Endothelial cell of umbilical vein (primary cell): ENCODE measurements around the gene ANKRD13B.

Source experiments
- CTCF ChIP-seq, 2 donors: IDR thresholded peaks; 1 replicate in 1 of 2; 2 replicates in 1 of 2; pipeline ENCODE4 v1.5.1; 2011; ENCODE audit warnings: low read length in 2 of 2, mild to moderate bottlenecking in 2 of 2, moderate library complexity in 2 of 2, control low read depth in 1 of 2, inconsistent platforms in 1 of 2, low read depth in 1 of 2; ENCODE audit not compliant: insufficient read depth in 1 of 2; ENCODE audit errors: extremely low read depth in 1 of 2
- EZH2 ChIP-seq: IDR thresholded peaks from 2 replicates; pipeline ENCODE4 v1.6.1; 2012; ENCODE audit warnings: borderline replicate concordance, low read depth, mild to moderate bottlenecking, moderate library complexity, low read length, inconsistent platforms; ENCODE audit not compliant: severe bottlenecking

- no peak for TF ChIP-seq EZH2
- TF ChIP-seq CTCF (IDR thresholded peaks at IDR 0.05; ENCODE audit: extremely low read depth in 1 of 2, insufficient read depth in 1 of 2, low read depth in 1 of 2, low read length in 2 of 2), result peak; percentile 45 to 63
Measured at GRCh38 chr17:29619251-29619650, 26.3 kb downstream of the ANKRD13B start.
